Right renal cortex interstitium (tissue), 3 donors: ENCODE measurements around the gene SH3BP5L. TPM values are rescaled to one million over a fixed set of nuclear protein-coding genes. Genes with fewer than 3 reads are reported as not detected.
"Not testable (repeated sequence)": the region's sequence is repeated elsewhere in the genome, so short reads cannot be mapped to it uniquely, and the experiment has no call there.

Experiments
- DNase-seq, 3 donors: peaks; one replicate each; pipeline ENCODE4 v3.0.0-alpha.2; 2013; ENCODE audit warnings: low read depth in 3 of 3, low spot score in 2 of 3
- polyA plus RNA-seq, 3 donors: library from polyadenylated mRNA; unstranded; fragments of 120-200 nt; gene quantifications; one replicate each; pipeline ENCODE4 v1.2.1, GENCODE V29; 2013; ENCODE audit not compliant: insufficient read length in 3 of 3

The SH3BP5L gene
- polyA plus RNA-seq, 3 donors = 22.1 to 25.0 (median 22.8) TPM

DNA sequence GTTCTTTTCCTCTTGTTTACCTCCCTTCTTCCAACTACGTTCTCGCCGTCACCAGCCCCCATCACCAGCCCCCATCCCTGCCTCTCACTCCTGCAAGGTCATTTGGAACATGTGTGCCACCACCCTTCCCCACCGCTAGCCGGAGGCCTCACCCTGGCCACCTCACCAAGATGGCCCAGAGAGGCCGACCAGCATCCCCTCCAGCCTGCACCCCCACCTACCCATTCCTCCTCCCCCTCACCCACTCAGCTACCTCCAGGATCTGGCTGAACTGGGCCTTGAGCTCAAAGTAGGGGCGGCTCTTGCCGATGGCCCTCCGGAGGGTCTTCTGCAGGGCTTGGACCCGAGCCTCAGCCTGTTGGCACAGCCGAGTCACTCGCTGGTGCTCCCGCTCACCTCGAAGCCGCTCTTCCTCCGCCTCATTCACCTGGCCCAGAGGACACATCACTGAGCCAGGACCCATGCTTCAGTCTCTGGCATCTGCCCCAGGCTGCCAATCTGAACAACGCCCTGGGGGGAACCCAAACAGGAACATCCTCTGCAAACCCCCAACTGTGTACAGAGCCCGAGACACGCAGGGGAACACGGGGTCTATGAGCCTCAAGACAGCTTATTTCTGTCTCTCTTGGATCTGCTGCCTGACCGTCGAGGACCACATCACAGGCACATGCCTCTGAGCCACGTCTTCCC, 12.8 kb downstream of the SH3BP5L start:
- DNase-seq = no peak

DNA sequence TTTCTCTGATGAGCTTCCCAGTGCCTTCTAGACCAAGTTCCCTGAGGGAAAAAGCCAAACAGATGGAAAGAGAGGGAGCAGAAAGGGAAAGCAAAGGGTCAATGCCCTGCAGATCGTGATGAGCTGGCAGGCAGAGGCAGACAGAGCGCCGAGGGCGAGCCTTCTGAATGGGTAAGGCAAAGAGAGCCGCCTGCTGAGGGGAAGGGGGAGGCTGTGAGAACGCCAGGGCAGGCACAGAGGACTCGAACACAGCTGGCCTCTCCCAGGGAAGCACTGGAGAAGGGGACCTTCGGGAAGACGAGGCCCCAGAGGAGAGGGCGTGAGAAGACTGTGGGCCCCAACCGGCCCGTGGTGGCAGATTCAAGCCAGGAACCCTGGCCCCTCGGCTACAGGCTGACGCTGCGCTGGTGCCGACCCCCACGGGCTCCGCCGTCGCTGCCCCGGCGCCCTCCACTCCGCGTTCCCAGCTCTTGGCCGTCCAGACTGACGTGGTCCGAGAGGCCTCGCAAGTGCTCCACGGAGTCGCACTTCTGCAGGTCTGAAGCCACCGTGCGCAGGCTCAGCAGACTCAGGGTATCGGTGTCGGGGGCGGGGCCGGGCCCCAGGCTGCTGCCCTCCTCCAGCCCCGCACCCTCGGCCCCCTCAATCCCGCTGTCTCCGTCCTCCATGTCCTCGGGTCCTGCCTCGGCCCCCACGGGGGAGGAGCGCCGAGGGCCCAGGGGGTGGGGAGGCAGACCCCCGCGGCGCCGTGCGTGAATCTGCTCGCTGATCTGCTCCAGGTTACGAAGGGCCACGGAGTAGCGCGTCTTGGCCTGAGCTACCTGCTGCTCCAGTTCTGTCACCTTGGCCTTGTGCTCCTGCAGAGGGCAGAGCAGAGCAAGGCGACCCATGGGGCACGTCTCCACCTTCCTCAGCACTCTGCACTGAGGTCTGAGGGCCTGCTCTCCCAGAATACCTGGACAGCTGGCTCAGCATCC, 13.9 kb downstream of the SH3BP5L start:
- no peak for DNase-seq

DNA sequence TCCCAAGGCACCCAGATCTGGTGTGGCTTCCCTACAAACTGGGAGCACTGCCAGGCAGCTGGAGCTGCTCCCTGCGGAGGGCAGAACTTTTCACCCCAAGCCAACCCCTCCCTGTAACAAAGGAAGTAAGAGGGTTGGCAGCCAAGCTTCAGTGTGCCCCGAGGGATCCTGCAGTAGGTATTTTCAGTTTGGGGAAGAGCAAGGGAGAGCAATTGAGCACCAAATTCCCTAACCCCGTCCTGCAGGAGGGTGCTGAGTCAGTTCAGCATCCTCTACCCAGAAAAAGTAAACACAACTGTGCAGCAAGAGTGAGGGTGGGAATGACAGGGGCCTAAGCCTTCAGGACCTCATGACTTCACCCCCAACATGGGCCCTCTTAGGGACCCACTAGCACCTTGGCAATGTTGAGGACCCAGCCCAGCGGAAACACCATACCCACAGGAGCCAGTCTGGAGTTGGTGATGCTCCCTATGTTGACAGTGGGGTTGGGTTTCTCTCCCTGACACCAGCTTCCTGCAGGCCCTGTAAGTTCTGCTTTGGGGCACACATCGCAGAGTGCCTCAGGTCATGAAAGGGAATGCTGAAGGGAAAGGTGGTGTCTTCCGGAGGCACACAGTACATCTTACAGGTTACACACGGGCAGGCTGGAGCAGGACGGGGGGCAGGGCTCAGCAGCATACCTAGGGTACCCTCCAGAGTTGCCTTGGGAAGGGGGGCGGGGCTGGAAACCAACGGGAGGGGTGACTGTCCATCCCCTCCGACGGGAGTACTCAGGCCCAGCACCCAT, 14.8 kb downstream of the SH3BP5L start:
- DNase-seq = no peak

DNA sequence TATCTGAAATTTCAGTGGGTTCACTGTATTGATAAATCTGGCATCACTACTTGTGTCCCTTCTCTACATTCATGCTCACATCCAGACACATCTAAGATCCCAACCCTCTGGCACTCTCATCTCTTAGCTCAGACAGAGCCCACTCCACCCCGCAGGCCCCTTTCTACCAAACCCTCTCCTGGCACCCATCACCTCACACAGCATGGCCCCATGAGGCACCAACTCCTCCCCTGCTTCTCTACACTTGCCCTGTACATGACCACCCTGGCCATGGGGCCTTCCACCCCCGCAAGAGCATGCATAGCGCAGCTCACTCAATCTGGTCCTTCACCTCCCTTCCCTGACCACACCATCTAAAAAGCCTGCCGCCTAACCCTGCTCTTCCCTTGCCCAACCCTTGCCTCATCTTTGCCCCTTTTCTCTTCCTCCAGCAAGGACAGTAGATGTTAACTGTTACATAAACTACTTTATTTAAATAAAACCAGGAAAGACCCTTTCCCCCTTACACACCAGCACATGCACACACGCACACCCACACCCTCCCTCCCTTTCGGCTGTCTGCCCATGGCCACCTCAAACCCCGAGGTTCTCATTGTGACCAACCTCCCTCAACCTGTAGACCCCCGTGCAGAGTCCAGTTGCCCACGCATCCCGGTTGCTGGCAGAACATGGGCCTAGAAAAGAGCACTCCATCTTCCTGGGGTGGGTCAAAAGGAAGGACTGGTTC, 15.6 kb downstream of the SH3BP5L start:
- no peak for DNase-seq

DNA sequence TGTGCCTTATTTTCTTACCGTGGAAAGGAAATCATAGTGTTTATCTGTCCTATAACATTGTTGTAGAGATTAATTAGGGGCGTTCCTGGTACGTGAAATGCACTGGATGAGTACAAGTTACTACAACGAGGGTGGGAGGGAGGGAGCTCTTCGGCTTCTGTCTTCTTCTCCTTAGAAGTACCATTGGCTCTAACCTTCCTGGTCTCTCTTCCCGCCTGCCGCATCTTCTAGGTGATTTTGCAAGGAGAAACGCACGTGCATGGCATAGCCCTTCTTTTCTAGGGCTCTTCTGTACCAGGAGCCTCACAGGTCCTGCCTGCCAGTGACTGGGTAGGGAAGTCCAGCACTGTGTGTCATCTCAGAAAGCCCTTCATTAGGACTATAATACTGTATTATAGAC, 16.8 kb downstream of the SH3BP5L start:
- DNase-seq = no peak

DNA sequence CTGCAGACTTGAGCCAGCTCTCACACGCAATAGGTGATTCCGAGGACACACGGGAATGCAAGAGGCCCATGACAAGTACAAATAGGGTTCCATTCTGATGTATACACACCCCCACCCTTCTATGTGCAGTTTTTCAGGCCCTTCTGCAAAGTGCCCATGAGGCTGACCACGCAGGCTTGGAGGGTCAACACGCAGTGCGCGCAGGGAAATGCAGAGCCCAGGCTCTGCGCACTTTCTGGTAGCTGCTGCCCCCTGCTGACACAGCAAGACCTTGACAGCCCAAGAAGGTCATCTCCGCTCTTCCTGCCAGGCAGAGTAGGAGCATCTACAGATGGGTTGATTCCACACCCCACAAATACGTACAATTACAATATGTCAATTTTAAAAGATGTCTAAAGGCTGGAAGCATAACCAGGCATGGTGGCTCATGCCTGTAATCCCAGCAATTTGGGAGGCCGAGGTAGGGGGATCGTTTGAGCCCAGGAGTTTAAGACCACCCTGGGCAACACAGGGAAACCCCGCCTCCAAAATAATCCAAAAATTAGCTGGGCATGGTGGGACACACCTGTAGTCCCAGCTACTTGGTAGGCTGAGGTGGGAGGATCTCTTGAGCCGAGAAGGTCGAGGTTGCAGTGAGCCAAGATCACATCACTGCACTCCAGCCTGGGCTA, 18.5 kb downstream of the SH3BP5L start:
- DNase-seq = peak; percentile 14 to 33 (median 17)

DNA sequence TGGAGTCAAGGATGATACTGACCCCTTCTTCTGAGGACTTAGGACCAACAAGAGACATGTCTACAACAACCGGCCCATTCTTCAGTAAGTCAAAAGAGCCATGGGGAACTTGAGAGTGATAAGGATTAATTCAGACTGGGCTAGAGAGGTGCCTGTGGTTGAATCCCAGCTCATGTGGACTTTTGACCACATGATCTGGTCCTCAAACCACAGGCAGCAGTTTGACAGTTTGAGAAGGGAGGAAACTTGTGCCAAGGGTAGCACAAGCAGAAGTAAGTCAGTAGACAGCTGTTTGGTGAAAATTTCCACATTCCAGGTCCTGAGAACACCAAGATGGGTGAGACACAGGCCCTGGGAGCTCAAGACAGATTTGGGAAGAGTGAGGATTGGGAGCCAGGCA, 19.8 kb downstream of the SH3BP5L start:
- DNase-seq = no peak

DNA sequence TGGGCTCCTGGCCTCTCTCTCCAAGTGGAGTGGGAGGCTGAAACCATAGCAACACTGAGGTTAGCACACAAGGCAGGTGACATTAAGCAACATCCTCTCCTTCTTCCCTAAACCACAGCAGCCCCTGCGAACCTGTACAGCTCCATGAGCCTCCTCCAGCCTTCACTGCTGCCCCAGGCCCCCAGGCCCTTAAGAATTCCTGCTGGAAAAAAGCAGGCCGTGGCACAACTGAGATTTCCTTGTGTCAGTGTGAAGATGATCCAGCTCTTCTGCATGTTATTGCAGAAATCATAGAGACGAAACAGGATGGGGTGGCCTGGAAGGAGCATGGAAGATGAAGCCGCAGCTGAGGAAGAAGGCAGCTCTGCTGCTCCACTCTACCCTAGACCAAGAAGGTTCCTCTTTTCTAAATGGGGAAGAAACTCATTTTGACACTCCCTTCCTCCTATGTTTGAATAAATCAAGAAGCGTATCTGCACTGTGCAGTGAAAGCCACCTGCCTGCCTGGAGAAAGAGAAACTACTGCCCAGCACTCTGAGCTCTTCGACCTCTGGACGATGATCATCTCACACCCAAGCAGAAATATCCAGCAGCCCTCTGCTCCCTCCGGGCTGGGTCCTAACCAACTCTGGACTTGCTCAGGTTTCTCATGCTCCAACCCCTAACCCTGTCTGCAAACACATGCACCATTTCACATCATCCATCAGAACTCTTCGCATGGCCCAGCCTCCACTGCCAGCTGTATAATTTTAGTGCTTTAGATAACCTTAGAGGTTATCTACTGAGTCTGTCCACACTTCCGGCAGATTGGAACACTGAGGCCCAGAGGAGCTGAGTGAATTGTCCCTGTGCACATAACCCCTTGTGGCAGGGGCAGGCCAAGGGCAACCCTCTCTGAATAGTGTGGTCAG, 20.7 kb downstream of the SH3BP5L start:
- no peak for DNase-seq

DNA sequence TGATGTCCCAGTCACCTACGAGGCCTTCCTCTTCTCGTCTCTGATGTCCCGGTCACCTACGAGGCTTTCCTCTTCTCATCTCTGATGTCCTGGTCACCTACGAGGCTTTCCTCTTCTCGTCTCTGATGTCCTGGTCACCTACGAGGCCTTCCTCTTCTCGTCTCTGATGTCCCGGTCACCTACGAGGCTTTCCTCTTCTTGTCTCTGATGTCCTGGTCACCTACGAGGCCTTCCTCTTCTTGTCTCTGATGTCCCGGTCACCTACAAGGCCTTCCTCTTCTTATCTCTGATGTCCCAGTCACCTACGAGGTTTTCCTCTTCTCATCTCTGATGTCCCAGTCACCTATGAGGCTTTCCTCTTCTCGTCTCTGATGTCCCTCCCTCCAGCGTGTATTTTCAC, 22.2 kb downstream of the SH3BP5L start:
- DNase-seq = not testable (repeated sequence)

DNA sequence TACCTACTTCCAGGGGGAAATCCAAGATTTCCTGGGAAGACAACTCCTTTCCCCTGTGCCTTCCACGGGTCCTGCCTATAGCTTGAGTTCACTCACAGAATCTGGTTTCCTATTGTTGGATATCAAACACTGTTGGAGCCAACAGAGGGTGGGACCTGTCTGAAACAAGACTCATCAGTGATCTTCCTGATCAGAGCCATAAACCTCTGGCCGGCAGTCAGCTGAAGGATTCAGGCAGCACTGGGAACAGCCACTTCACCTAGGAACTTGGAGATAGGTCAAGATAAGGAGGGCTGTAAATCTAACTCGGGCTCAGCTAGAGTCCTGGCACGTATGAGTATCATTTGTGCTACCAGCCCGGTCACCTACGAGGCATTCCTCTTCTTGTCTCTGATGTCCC, 23.3 kb downstream of the SH3BP5L start:
- DNase-seq = no peak

DNA sequence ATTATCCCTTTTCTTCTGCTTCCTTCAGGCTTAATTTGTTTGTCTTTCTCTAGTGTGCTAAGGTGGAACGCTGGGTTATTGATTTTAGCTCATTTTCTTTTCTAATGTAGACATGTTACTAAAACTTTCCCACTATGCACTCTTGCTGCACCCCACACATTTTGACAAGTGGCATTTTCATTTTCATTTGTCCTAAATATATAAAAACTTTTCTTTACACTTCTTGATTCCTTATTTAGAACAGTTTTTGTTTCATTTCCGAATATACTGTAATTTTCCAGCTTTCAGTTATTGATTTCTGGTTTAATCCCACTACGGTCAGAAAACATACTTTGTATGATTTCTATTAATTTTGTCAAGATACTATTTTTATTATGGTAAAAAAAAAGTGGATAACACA, 25.3 kb downstream of the SH3BP5L start:
- DNase-seq = no peak

DNA sequence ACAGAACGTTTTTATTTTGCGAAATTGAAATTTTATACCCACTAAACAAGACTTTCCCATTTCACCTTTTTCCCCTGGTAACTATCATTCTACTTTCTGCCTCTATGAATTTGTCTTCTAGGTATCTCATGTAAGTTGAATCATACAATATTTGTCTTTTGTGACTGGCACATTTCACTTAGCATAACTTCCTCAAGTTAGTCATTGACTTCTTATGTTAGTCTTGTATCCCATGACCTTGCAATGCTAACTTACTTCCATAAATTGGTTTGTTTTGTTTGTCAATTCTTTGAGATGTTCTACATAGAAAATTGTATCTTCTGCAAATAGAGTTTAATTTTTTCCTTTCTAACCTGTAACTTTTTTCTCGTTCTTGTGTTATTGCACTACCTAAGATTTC, 26.9 kb downstream of the SH3BP5L start:
- no peak for DNase-seq

DNA sequence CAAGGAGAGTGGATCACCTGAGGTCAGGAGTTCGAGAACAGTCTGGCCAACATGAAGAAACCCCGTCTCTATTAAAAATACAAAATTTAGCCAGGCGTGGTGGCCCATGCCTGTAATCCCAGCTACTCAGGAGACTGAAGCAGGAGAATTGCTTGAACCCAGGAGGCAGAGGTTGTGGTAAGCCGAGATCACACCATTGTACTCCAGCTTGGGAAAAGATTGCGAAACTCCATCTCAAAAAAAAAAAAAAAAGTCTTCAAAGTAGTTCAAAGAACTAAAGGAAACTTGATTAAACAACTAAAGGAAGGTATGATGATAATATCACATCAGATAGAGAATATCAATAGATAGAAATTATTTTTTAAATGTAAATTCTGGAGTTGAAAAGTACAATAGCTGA, 31.1 kb downstream of the SH3BP5L start:
- not testable (repeated sequence) for DNase-seq

DNA sequence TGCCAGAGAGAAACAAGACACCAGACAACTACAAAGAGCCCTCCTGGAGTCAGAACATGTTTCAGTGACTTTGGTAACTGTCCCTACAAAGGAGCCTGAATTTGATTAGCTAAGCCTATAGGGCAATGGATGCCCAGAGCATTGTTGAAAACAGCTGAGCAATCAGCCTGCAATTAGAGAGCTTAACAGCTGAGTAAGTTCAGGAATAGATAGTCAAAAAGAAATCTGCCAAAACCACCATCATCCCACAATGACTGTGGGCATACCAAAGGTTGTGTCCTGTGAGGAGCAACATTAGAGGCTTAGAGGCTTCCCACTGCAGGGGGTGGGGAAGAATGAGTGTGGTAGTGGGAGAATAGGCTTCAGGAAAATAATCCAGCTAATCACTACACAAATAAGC, 32.1 kb downstream of the SH3BP5L start:
- no peak for DNase-seq

DNA sequence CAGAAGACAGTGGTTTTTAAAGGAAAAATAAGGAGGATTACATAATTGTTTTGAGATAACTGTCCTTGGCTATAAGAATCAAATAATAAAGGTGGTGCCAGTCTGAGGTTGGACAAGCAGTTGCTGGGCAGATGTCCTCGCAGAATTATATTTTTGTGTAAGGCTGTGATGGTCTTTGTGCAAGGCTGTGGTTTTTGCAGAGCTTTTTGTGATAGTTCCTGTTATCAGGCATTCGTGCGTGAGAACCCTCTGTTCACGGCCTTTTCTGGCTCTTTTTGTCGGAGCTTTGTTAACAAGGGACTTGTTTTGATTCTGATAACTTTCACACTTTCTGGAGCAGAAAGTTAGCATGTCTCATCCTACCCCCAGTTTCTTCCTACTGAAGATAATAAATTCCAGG, 33.4 kb downstream of the SH3BP5L start:
- DNase-seq = no peak

DNA sequence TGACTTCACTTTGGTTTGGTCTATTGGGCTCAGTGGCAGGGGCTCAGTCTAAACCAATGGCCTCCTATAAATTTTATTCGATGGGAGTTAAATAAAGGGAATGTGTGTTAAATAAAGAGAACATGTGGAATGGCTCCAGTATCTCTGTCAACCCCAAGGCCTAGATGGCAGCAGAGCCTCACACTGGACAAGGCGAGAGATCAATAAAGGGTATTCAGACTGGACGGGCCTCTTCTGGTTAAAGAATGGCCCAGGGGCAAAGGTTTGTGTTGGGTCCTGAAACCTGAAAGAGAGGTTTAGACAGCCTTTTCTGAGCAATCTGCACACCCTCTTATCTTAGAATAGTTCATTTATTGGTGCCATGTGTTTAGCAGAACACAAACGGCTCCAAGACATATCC, 34.7 kb downstream of the SH3BP5L start:
- DNase-seq = no peak

DNA sequence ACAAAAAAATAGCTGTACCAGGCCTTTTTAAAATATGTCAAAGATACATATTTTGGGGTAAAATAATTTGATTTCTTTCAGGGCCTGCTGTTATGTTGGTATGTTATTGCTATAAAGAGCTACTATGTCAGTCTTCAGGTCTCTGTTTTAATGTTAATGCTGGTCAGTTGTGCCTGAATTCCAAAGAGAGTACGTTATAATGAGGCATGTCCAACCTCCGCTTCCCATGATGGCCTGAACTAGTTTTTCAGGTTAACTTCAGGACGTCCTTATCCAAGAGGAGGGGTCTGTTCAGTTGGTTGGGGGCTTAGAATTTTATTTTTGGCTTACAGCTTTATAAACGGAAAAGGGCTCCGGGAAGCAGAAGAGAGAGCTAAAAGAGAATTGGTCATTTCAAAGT, 35.3 kb downstream of the SH3BP5L start:
- DNase-seq = no peak

DNA sequence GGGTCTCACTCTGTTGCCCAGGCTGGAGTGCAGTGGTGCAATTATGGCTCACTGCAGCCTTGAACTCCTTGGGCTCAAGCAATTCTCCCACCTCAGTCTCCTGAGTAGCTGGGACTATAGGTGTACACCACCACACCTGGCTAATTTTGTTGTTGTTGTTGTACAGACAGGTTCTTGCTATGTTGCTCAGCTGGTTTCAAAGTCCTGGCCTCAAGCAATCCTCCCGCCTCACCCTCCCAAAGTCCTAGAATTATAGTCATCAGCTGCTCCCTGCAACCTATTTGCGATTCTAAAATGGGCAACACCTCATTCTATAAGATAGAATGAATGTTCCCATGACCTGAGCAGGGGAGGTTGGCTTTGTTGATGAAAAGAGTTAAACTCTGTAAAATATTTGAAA, 36.4 kb downstream of the SH3BP5L start:
- DNase-seq = not testable (repeated sequence)

DNA sequence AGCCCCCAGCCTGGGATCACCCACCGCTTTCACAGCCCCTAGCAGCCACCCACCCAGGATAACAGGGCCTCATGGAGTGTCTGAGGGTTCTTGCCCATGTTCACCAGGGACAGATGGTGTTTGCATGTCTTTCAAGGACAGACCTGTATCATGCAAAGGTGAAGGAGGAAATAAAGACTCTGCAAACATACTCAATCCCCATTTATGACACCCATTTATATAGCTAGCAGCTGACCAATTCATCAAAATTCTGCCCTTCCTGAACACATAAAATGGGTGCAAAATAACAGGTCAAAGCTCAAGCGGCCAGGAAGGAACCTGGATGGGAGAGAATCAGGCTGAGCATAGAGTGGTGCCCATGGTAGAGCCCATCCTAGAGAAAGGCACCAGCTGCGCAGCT, 37.4 kb downstream of the SH3BP5L start:
- DNase-seq = no peak
